Astrocyte of the hippocampus (primary cell): ENCODE data around the gene ST8SIA6.

ENCODE experiments used
- DNase-seq: peaks from one replicate; pipeline ENCODE4 v3.0.0; 2011; ENCODE audit warnings: low read depth, low spot score

The ST8SIA6 gene

GRCh38 chr10:17272648-17273047 is 181.7 kb downstream of the ST8SIA6 start:
- DNase-seq, result no peak
